Measurements from ENCODE around the gene C1orf210.

Gene C1orf210

DNA sequence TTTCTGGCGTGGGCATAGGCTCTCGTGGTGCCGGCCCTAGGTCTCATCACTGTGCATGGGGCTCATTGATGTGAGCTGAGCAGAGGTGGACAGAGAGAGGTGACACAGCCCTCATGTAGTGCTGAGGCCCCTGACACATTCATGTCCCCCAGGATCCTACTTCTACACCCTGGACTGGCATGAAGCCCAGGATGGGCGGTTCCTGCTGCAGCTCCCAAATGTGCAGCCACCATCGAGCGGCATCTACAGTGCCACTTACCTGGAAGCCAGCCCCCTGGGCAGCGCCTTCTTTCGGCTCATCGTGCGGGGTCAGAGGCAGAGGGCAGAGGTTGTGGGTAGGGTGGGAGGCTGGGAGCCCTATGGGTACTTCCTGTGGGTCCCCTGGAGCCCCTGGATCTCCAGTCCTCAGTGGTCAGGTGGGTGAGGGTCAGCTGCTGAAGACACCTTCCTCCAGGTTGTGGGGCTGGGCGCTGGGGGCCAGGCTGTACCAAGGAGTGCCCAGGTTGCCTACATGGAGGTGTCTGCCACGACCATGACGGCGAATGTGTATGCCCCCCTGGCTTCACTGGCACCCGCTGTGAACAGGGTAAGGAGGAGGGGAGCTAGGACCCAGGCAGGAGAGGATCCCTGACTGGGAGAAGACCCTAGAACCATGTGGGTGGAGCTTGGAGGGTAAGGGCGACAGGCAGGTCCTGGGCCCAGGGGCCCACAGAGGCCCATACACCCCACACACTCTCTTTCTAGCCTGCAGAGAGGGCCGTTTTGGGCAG lies 21.5 kb upstream of the C1orf210 start:
- H3K9me2 ChIP-seq (ENCODE audit: low read depth, low read length) = no peaks in the 10 kb centered on the region
- peaks cover 3% of the 10 kb centered on the region; the same call in 1 of the 2 replicates for H3K27me3 ChIP-seq (ENCODE audit: insufficient read depth, low read length)
- TF ChIP-seq, protein P1, sequence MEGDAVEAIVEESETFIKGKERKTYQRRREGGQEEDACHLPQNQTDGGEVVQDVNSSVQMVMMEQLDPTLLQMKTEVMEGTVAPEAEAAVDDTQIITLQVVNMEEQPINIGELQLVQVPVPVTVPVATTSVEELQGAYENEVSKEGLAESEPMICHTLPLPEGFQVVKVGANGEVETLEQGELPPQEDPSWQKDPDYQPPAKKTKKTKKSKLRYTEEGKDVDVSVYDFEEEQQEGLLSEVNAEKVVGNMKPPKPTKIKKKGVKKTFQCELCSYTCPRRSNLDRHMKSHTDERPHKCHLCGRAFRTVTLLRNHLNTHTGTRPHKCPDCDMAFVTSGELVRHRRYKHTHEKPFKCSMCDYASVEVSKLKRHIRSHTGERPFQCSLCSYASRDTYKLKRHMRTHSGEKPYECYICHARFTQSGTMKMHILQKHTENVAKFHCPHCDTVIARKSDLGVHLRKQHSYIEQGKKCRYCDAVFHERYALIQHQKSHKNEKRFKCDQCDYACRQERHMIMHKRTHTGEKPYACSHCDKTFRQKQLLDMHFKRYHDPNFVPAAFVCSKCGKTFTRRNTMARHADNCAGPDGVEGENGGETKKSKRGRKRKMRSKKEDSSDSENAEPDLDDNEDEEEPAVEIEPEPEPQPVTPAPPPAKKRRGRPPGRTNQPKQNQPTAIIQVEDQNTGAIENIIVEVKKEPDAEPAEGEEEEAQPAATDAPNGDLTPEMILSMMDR (IDR thresholded peaks at IDR 0.05; ENCODE audit: low read length) = no peak
- no peak overlapping the region for H2AFZ ChIP-seq (ENCODE audit: low read length)
- no peaks in the 10 kb centered on the region for H3K4me1 ChIP-seq (ENCODE audit: insufficient read depth, low read length, severe bottlenecking)
- H3K4me2 ChIP-seq (ENCODE audit: low read length) = no peak overlapping the region
- no peak overlapping the region for H3K9ac ChIP-seq (ENCODE audit: low read length)
- H3K9me3 ChIP-seq (ENCODE audit: low read length) = no peaks in the 10 kb centered on the region
- H3K36me3 ChIP-seq (ENCODE audit: insufficient read depth, low read length) = no peaks in the 10 kb centered on the region
- H4K20me1 ChIP-seq (ENCODE audit: insufficient read depth, low read length) = no peaks in the 10 kb centered on the region
- H3K4me3 ChIP-seq (ENCODE audit: low read depth, low read length, poor library complexity, severe bottlenecking) = no peak overlapping the region
- no peaks in the 10 kb centered on the region for H3F3A ChIP-seq (ENCODE audit: insufficient read depth, low read length)
- no peaks in the 10 kb centered on the region for H3K79me2 ChIP-seq (ENCODE audit: insufficient read depth, low read length)
- no peak overlapping the region for H3K27ac ChIP-seq (ENCODE audit: low read depth, low read length, poor library complexity, severe bottlenecking)

DNA sequence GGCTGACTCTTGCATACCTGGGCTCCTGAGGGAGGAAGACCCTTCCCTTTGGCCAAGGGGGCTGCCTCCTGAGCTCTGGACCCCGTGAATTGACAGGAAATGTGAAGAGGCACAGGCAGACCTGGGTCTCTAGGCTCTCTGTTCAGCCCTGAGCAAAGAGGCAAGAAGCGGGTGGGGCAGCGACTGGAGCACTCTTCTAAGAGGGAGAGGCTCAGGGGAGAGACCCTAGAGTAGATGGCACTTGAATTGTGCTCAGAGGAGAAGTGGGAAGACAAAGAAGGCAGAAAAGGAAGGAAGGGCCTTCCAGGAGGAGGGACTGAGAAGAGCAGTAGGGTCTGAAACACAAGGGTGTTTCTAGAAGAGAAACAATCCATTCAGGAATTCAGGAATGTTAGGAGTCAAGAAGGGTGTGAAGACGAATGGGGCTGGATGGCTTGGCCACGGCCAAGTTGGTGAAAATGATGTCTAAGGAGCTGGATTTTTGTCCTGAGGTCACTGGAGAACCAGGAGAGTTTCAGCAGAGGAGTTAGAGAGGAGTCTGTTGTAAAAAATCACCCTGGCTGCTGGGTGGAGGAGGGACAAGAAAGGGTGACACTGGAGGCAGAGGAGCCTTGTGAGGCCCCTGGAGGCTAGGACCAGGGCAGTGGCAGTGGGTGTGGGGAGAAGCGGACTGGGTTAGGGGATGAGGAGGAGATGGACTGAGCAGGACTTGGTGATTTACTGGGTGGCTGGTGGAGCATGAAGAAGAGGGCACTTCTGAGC lies 20.7 kb upstream of the C1orf210 start:
- Histone ChIP-seq H3K9ac (ENCODE audit: low read length) (no peak overlapping the region), H3K36me3 (ENCODE audit: insufficient read depth, low read length) (no peaks in the 10 kb centered on the region), H3K27me3 (ENCODE audit: insufficient read depth, low read length) (peaks cover 3% of the 10 kb centered on the region; the same call in 1 of the 2 replicates), H3K4me1 (ENCODE audit: insufficient read depth, low read length, severe bottlenecking) (no peaks in the 10 kb centered on the region), H3K27ac (ENCODE audit: low read depth, low read length, poor library complexity, severe bottlenecking) (no peak overlapping the region), H3K4me3 (ENCODE audit: low read depth, low read length, poor library complexity, severe bottlenecking) (no peak overlapping the region), H3K9me3 (ENCODE audit: low read length) (no peaks in the 10 kb centered on the region), H3K79me2 (ENCODE audit: insufficient read depth, low read length) (no peaks in the 10 kb centered on the region), H3K9me2 (ENCODE audit: low read depth, low read length) (no peaks in the 10 kb centered on the region), H3K4me2 (ENCODE audit: low read length) (no peak overlapping the region), H4K20me1 (ENCODE audit: insufficient read depth, low read length) (no peaks in the 10 kb centered on the region), H3F3A (ENCODE audit: insufficient read depth, low read length) (no peaks in the 10 kb centered on the region), H2AFZ (ENCODE audit: low read length) (no peak overlapping the region)
- TF ChIP-seq, protein P1 (IDR thresholded peaks at IDR 0.05; ENCODE audit: low read length) = no peak
- TF ChIP-seq EZH2 (IDR thresholded peaks at IDR 0.05; ENCODE audit: borderline replicate concordance, low read length) = no peak

DNA sequence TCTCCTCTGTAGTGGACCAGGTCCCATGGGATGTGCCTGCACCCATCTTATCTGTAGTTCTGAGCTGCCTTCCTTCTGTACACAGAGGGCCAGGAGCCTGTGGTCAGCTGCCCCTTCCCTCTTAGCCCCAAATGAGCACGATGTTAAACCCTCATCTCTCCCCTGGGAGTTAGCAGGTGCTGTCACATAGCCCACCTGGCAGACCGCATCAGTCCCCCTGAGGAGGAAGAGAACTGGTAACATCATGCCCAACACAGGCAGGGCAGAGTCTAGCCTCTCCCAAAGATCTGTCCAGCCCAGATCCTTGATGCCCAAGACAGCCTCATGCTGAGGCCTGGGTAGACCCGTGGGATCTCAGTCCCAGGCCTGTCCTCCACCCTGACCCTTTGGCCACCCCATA lies 20.1 kb upstream of the C1orf210 start:
- H3K27ac ChIP-seq (ENCODE audit: low read depth, low read length, poor library complexity, severe bottlenecking) = no peak overlapping the region
- no peaks in the 10 kb centered on the region for H3K36me3 ChIP-seq (ENCODE audit: insufficient read depth, low read length)
- TF ChIP-seq EZH2 (IDR thresholded peaks at IDR 0.05; ENCODE audit: borderline replicate concordance, low read length) = no peak
- TF ChIP-seq, protein P1 (IDR thresholded peaks at IDR 0.05; ENCODE audit: low read length) = no peak
- H3K9me2 ChIP-seq (ENCODE audit: low read depth, low read length) = no peaks in the 10 kb centered on the region
- H4K20me1 ChIP-seq (ENCODE audit: insufficient read depth, low read length) = no peaks in the 10 kb centered on the region
- H3K4me3 ChIP-seq (ENCODE audit: low read depth, low read length, poor library complexity, severe bottlenecking) = no peak overlapping the region
- no peaks in the 10 kb centered on the region for H3K79me2 ChIP-seq (ENCODE audit: insufficient read depth, low read length)
- H3K4me2 ChIP-seq (ENCODE audit: low read length) = no peak overlapping the region
- peaks cover 5% of the 10 kb centered on the region; the same call in 1 of the 2 replicates for H3K27me3 ChIP-seq (ENCODE audit: insufficient read depth, low read length)
- H3K9ac ChIP-seq (ENCODE audit: low read length) = no peak overlapping the region
- no peaks in the 10 kb centered on the region for H3K9me3 ChIP-seq (ENCODE audit: low read length)
- no peaks in the 10 kb centered on the region for H3K4me1 ChIP-seq (ENCODE audit: insufficient read depth, low read length, severe bottlenecking)
- no peaks in the 10 kb centered on the region for H3F3A ChIP-seq (ENCODE audit: insufficient read depth, low read length)
- no peak overlapping the region for H2AFZ ChIP-seq (ENCODE audit: low read length)
